Astrocyte of the cerebellum (primary cell): Measurements from ENCODE around the gene ING2.

Experiments used
- DNase-seq: peaks from one replicate; pipeline ENCODE4 v3.0.0-alpha.2; 2011; ENCODE audit warnings: low read depth
- H3K4me3 ChIP-seq: 2 replicates; pipeline ENCODE4 v1.5.1; 2011; ENCODE audit warnings: mild to moderate bottlenecking, low read depth, low read length, moderate library complexity
- in situ Hi-C: cut with HindIII; loops from 2 replicates; pipeline ENCODE4 v1.10.0; 2017; ENCODE audit warnings: low sequenced_read_pairs
- TF ChIP-seq, protein P1 (sequence below): IDR thresholded peaks from 2 replicates; pipeline ENCODE4 v1.5.1; 2012; ENCODE audit warnings: low read length, low read depth, moderate library complexity, mild to moderate bottlenecking; ENCODE audit errors: missing control alignments

The ING2 gene

GRCh38 chr4:183561905-183562304 is 57.0 kb downstream of the ING2 start:
- no peak overlapping the region for H3K4me3 ChIP-seq
- in situ Hi-C loops, result no loop called here
- TF ChIP-seq, protein P1, sequence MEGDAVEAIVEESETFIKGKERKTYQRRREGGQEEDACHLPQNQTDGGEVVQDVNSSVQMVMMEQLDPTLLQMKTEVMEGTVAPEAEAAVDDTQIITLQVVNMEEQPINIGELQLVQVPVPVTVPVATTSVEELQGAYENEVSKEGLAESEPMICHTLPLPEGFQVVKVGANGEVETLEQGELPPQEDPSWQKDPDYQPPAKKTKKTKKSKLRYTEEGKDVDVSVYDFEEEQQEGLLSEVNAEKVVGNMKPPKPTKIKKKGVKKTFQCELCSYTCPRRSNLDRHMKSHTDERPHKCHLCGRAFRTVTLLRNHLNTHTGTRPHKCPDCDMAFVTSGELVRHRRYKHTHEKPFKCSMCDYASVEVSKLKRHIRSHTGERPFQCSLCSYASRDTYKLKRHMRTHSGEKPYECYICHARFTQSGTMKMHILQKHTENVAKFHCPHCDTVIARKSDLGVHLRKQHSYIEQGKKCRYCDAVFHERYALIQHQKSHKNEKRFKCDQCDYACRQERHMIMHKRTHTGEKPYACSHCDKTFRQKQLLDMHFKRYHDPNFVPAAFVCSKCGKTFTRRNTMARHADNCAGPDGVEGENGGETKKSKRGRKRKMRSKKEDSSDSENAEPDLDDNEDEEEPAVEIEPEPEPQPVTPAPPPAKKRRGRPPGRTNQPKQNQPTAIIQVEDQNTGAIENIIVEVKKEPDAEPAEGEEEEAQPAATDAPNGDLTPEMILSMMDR, result no peak
- no peak for DNase-seq
